Loucy (cell line): ENCODE results near the gene ESYT2.

Experiments
- EZH2phosphoT487 ChIP-seq: fragments of 200-600 bp; IDR thresholded peaks from 2 replicates; pipeline ENCODE4 v1.6.1; 2018; ENCODE audit warnings: antibody characterized with exemption, mild to moderate bottlenecking, moderate library complexity, borderline replicate concordance
- TF ChIP-seq, protein P1 (sequence below): fragments of 200-600 bp; sonication (generic); conservative IDR thresholded peaks from 2 replicates; pipeline ENCODE4 v1.5.1; 2014; ENCODE audit warnings: mild to moderate bottlenecking, antibody characterized with exemption, low read length

DNA sequence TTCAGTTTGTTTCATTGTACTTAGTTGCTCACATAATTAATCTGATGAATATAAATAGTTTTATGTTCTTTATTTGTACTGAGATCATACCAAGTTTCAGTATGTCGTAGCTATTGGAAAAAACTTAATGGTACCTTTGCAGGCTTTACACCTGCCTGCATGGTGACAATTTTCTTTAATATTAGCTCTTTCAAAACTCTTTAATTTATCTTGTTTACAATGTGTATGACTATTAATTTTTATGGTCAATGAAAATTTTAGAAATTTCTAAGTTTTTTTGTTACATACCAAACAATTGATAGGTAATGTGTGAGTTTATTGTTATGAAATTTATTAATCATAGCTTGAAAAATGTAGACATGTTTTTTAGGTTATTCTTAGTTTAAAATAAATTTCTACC, 31.1 kb upstream of the ESYT2 start:
- TF ChIP-seq, protein P1, sequence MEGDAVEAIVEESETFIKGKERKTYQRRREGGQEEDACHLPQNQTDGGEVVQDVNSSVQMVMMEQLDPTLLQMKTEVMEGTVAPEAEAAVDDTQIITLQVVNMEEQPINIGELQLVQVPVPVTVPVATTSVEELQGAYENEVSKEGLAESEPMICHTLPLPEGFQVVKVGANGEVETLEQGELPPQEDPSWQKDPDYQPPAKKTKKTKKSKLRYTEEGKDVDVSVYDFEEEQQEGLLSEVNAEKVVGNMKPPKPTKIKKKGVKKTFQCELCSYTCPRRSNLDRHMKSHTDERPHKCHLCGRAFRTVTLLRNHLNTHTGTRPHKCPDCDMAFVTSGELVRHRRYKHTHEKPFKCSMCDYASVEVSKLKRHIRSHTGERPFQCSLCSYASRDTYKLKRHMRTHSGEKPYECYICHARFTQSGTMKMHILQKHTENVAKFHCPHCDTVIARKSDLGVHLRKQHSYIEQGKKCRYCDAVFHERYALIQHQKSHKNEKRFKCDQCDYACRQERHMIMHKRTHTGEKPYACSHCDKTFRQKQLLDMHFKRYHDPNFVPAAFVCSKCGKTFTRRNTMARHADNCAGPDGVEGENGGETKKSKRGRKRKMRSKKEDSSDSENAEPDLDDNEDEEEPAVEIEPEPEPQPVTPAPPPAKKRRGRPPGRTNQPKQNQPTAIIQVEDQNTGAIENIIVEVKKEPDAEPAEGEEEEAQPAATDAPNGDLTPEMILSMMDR: no peak
- TF ChIP-seq EZH2phosphoT487: no peak
